ENCODE measurements around the gene SLU7.

- TF ChIP-seq SIN3A (IDR thresholded peaks at IDR 0.05; ENCODE audit: borderline replicate concordance, insufficient read depth, low read length) (no peak), TAF1 (IDR thresholded peaks at IDR 0.05; ENCODE audit: borderline replicate concordance, insufficient read depth, low read length) (no peak), POLR2AphosphoS5 (IDR thresholded peaks at IDR 0.05; ENCODE audit: low read depth, low read length) (no peak)
Observed at GRCh38 chr5:160363211-160363610, 55.7 kb downstream of the SLU7 start.
